B cell (primary cell): Measurements from ENCODE around the gene CEP295NL.

Experiments used
- EZH2 ChIP-seq: IDR thresholded peaks from 2 replicates; pipeline ENCODE4 v1.6.1; 2012; ENCODE audit warnings: borderline replicate concordance, low read depth, mild to moderate bottlenecking, moderate library complexity, low read length; ENCODE audit not compliant: insufficient read depth, poor library complexity, severe bottlenecking
- TF ChIP-seq, protein P1 (sequence below): fragments of 200-600 bp; IDR thresholded peaks from one replicate; pipeline ENCODE4 v1.8.0; 2022; ENCODE audit warnings: antibody characterized with exemption, mild to moderate bottlenecking

DNA sequence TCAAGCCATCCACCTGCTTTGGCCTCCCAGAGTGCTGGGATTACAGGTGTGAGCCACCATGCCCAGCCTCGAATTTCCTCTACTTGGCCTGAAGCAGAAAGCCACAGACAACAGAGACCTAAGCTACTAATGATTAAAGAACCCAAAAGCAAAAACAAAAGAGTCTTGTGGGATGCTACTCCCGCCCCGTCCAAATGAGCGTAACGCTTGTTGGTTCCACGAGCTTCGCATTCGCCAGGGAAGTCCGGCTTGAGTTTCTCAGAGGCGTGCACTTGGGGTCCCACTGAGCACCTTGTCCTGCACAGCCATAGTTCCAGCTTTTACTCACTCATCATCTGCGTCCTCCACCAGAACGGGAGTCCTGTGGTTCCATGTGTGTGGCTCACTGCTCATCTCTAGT is 16.0 kb downstream of the CEP295NL start:
- TF ChIP-seq, protein P1, sequence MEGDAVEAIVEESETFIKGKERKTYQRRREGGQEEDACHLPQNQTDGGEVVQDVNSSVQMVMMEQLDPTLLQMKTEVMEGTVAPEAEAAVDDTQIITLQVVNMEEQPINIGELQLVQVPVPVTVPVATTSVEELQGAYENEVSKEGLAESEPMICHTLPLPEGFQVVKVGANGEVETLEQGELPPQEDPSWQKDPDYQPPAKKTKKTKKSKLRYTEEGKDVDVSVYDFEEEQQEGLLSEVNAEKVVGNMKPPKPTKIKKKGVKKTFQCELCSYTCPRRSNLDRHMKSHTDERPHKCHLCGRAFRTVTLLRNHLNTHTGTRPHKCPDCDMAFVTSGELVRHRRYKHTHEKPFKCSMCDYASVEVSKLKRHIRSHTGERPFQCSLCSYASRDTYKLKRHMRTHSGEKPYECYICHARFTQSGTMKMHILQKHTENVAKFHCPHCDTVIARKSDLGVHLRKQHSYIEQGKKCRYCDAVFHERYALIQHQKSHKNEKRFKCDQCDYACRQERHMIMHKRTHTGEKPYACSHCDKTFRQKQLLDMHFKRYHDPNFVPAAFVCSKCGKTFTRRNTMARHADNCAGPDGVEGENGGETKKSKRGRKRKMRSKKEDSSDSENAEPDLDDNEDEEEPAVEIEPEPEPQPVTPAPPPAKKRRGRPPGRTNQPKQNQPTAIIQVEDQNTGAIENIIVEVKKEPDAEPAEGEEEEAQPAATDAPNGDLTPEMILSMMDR: no peak
- TF ChIP-seq EZH2: no peak
